HT-29 (cell line): ENCODE measurements around the gene ACKR4. TPM values are rescaled to one million over a fixed set of nuclear protein-coding genes. Genes with fewer than 3 reads are reported as not detected.
A peak's percentile ranks its signal among the peaks of the same experiment; 100 is the strongest.
"Not testable (repeated sequence)": the region's sequence is repeated elsewhere in the genome, so short reads cannot be mapped to it uniquely, and the experiment has no call there.

Source experiments
- DNase-seq: peaks from one replicate; pipeline ENCODE4 v3.0.0-alpha.2; 2015; ENCODE audit warnings: low spot score
- total RNA-seq: library from RNA; depleted of rRNA; stranded (reverse); fragments of >200 nt; shearing (Covaris generic); gene quantifications from 2 replicates; pipeline ENCODE4 v1.2.3, GENCODE V29; 2014; rRNA removed

The ACKR4 gene
- total RNA-seq = 0.37 and 0.43 TPM in 2 replicates

- DNase-seq = peak; percentile 9
Observed at GRCh38 chr3:132596816-132597433, at the start of gene ACKR4. TSS of gene ACKR4 (plus strand) at chr3:132597270. CDS start at chr3:132600398, 3,128 bp downstream.

GRCh38 chr3:132549169-132549568, 47.9 kb upstream of the ACKR4 start:
- DNase-seq = no peak

- DNase-seq = no peak
Observed at GRCh38 chr3:132549890-132550578, 47.0 kb upstream of the ACKR4 start.

- no peak for DNase-seq
Observed at GRCh38 chr3:132550579-132551305, 46.3 kb upstream of the ACKR4 start.

- no peak for DNase-seq
Observed at GRCh38 chr3:132553826-132554225, 43.2 kb upstream of the ACKR4 start.

- no peak for DNase-seq
Observed at GRCh38 chr3:132554437-132554836, 42.6 kb upstream of the ACKR4 start.

- no peak for DNase-seq
Observed at GRCh38 chr3:132555306-132556035, 41.6 kb upstream of the ACKR4 start.

GRCh38 chr3:132556036-132556386, 41.1 kb upstream of the ACKR4 start:
- not testable (repeated sequence) for DNase-seq

- DNase-seq = no peak
Observed at GRCh38 chr3:132556508-132557159, 40.4 kb upstream of the ACKR4 start.

- no peak for DNase-seq
Observed at GRCh38 chr3:132561003-132561402, 36.1 kb upstream of the ACKR4 start.

GRCh38 chr3:132563420-132564069, 33.5 kb upstream of the ACKR4 start:
- DNase-seq = no peak

- no peak for DNase-seq
Observed at GRCh38 chr3:132564070-132564465, 33.0 kb upstream of the ACKR4 start.

GRCh38 chr3:132568422-132568821, 28.6 kb upstream of the ACKR4 start:
- DNase-seq = no peak

GRCh38 chr3:132569153-132569552, 27.9 kb upstream of the ACKR4 start:
- DNase-seq = no peak

GRCh38 chr3:132569580-132569979, 27.5 kb upstream of the ACKR4 start:
- no peak for DNase-seq

GRCh38 chr3:132570016-132570415, 27.1 kb upstream of the ACKR4 start:
- no peak for DNase-seq

- DNase-seq = no peak
Observed at GRCh38 chr3:132573797-132574211, 23.3 kb upstream of the ACKR4 start.

- DNase-seq = no peak
Observed at GRCh38 chr3:132587401-132587800, 9.7 kb upstream of the ACKR4 start.

- no peak for DNase-seq
Observed at GRCh38 chr3:132592216-132592615, 4.9 kb upstream of the ACKR4 start.

- no peak for DNase-seq
Observed at GRCh38 chr3:132593241-132593946, 3.7 kb upstream of the ACKR4 start.
